TTC549 (cell line): ENCODE data around the gene MBLAC1.
A peak's percentile ranks its signal among the peaks of the same experiment; 100 is the strongest.

Source experiments
- FAIRE-seq: peaks from 2 replicates; lab custom pipeline; 2012; peaks lifted over from hg19 to GRCh38; lab: Jason Lieb, UNC

The MBLAC1 gene

DNA sequence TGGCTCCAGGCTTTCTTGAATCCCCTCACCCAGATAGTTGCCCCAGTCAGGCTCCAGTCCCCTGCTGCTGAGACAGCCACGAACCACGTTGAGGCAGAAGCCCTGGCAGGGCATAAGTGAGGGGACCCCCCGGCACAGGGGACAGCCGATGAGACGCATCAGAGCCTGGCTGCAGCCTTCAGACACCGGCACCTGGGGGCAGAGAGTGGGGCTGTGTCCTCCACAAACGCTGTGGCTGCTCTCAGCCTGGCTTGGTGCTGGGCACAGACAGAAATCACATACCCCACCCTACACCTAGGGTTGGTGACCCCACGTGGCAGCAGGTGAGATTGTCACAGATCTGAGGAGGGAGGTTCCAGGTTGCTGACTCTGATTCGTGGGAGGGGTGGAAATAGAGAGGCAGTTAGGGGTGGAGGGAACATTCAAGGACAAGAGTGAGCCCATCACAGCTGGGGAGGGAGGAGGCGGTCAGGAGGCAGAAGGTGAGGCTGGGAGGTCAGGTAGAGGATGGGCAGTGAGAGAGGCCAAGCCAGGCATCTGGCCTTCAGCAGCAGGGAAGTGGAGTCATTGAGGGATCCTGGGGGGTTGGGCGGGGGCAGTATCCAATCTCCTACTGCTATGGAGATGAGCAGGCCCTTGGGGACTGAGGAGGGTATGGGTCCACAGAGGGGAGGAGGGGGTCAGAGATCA is 47.2 kb downstream of the MBLAC1 start:
- no peak for FAIRE-seq

DNA sequence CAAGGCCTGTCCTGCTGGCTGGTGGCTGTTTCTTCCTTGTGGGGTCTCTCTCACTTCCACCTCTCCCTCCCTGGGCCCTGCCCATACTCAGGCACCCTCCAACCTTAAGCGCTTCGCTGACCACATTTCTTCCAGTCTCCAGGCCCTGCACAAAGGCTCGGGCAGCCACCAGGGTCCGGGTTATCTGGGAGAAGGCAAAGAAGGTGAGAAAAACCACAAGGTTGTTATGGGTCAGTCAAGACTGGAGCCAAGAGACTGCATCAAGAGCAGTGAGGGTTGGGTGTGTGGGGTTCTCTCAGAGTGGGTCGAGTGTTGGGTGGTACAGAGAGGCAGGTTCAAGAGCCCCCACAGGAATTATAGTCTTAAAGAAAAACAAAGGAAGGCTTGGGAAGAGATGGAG is 47.8 kb downstream of the MBLAC1 start:
- no peak for FAIRE-seq

DNA sequence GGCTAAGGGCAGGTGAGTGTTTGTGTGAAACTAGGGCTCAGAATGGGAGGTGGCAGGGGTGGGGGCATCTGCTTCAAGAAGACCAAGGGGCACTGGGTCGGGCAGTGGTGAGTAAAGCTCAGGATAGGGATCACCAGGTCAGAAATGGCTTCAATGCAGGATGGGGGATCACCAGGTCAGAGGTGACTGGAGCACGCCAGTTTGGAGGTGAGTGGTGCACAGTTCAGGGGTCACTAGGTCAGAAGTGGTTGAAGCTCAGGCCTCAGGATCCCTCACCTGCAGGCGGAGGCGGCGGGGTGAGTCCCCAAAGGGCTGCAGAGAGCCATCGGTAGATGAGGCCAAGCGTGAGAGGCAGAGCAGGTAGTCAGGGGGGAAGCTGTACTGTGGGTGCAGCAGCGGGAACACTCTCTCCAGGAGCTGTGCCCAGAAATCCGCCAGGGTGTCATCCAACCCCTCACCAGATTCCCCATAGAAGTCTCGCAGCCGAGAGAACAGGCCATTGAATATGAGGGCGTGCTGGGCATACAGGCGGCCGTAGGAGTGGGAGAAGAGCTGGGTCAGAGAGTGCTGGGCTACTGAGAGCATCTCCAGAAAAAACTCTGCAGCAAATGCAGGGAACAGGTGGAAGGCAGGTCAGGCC is 48.6 kb downstream of the MBLAC1 start:
- no peak for FAIRE-seq

DNA sequence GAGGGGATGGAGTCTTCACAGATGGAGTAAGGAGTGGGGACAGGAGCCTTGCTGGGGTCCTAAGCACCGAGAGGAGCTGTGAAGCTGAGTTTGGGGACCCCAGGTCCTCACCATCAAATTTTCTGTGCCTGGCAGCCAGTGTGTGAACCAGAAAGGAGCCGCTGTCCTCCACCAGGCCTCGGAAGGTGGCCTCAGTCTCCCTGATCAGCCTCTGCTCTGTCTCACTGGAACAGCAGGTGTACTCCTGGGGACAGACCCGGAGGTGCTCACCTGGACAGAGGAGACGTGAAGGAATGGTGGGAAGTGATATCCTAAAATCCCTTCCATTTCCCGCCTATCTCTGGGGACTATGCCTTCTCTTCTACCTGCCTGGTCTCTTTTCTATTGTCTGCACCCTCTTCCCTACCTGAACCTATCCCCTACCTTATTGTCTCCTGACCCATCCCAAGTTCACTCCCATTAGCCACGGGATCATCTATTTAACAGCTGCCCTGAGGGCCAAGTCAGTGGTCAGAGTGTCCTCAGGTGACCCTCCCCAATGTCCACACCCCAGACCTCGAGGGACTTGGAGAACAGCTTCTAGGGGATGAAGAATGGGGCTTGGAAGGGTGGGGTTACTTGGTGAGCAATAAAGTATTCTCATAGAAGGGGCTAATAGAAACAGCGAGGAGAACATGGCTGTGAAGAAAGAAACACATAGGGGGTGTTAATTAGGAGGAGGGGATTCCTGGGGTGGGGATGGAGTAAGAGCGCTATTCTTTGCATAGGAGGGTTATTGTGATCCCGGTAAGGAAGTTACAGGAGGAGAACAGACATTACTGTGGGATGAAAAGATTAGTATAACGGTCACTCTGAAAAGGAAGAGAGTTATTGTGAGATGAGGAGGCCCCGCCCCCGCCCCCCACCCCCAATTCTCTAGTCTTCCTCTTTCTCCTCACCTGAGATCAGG is 49.6 kb downstream of the MBLAC1 start:
- no peak for FAIRE-seq

DNA sequence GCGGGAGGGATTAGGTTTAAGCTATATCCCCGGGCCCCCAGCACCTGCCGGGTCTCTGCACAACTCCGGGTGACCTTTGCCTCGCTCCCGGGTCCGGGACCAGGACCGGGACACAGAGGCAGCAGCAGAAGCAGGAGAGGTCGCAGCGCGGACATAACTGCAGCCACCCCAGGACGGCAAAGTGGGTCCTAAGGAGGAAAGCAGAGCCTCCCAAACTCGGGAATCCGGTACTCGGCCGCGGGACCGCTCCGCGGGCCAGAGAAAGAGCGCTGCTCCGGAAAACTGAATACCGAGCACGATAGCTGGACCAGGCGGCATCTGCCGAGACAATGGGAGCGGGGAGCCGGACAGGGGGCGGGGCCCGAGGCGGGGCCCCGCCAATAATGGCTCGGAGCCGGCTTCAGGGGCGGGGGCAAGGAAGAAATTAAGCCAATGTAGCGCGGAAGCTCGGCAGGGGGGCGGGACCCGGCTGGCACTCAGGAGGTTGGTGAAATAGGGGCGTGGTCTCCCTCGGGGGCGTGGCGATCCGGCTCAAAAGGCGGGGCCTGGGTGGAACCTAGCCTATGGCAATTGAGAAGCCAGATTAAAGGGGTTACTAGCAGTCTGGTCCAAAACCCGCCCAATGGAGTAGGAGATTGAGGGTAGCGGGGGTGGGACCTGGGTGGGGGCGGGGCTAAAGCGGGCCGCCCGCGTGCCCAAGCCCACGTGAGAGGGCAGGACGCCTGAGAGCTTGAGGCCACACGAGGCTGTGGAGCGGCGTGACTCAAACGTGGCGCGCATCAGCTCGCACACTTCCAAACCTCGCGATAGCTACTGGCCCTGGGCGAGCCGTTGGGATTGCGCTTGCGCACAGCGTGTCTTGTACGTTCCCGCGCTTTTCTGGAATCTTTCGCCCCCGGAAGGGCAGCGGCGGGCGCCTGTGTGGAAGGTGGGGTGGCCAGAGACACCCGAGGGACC is 50.6 kb downstream of the MBLAC1 start, which contains the start of the genes GPC2 and STAG3:
Gene GPC2 (minus strand): TSS at position 337 of the 957 bp plus-strand sequence. CDS start 182 bp downstream, at position 155.
Gene STAG3 (plus strand): TSS at position 874 of the 957 bp plus-strand sequence. CDS start 2,639 bp downstream, outside the sequence.
- FAIRE-seq, result peak; percentile 93
